ENCODE results near the gene VGLL4. TPM values are rescaled to one million over a fixed set of nuclear protein-coding genes. Genes with fewer than 3 reads are reported as not detected.
"Not testable (repeated sequence)": the region's sequence is repeated elsewhere in the genome, so short reads cannot be mapped to it uniquely, and the experiment has no call there.

The VGLL4 gene
- polyA plus RNA-seq, 1 donor: 49.6 TPM

DNA sequence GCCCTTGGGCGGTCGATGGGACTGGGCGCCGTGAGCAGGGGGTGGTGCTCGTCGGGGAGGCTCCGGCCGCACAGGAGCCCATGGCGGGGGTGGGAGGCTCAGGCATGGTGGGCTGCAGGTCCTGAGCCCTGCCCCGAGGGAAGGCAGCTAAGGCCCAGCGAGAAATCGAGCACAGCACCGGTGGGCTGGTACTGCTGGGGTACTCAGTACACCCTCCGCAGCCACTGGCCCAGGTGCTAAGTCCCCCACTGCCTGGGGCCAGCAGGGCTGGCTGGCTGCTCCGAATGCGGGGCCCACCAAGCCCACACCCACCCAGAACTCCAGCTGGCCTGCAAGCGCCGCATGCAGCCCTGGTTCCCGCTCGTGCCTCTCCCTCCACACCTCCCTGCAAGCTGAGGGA, 132.1 kb downstream of the VGLL4 start:
- H3K27ac ChIP-seq (ENCODE audit: low read length); H3K36me3 ChIP-seq (ENCODE audit: control insufficient read depth, insufficient read depth, low read length); H3K27me3 ChIP-seq (ENCODE audit: control insufficient read depth, insufficient read depth, low read length); H3K4me3 ChIP-seq (ENCODE audit: low read length); H3K9me3 ChIP-seq (ENCODE audit: control insufficient read depth, low read depth, low read length); DNase-seq: not testable (repeated sequence)
- peaks cover 20% of the 10 kb centered on the region for H3K4me1 ChIP-seq (ENCODE audit: control insufficient read depth, insufficient read depth, low read length)
- no CpG with 5 or more reads among the region's 20 CpGs for WGBS (ENCODE audit: insufficient coverage, low lambda C conversion rate)

GRCh38 chr3:11510356-11510755, 133.4 kb downstream of the VGLL4 start:
- Histone ChIP-seq H3K4me3 (ENCODE audit: low read length) (no peak overlapping the region), H3K27me3 (ENCODE audit: control insufficient read depth, insufficient read depth, low read length) (no peaks in the 10 kb centered on the region), H3K27ac (ENCODE audit: low read length) (no peak overlapping the region), H3K4me1 (ENCODE audit: control insufficient read depth, insufficient read depth, low read length) (peaks cover 20% of the 10 kb centered on the region), H3K9me3 (ENCODE audit: control insufficient read depth, low read depth, low read length) (no peaks in the 10 kb centered on the region), H3K36me3 (ENCODE audit: control insufficient read depth, insufficient read depth, low read length) (no peaks in the 10 kb centered on the region)
- no peak for DNase-seq
- no CpG with 5 or more reads among the region's 5 CpGs for WGBS (ENCODE audit: insufficient coverage, low lambda C conversion rate)

GRCh38 chr3:11510001-11510340, 133.7 kb downstream of the VGLL4 start:
- Histone ChIP-seq H3K27ac (ENCODE audit: low read length) (no peak overlapping the region), H3K27me3 (ENCODE audit: control insufficient read depth, insufficient read depth, low read length) (no peaks in the 10 kb centered on the region), H3K4me3 (ENCODE audit: low read length) (no peak overlapping the region), H3K9me3 (ENCODE audit: control insufficient read depth, low read depth, low read length) (no peaks in the 10 kb centered on the region), H3K36me3 (ENCODE audit: control insufficient read depth, insufficient read depth, low read length) (no peaks in the 10 kb centered on the region), H3K4me1 (ENCODE audit: control insufficient read depth, insufficient read depth, low read length) (peaks cover 20% of the 10 kb centered on the region)
- no peak for DNase-seq
- no CpG with 5 or more reads among the region's 5 CpGs for WGBS (ENCODE audit: insufficient coverage, low lambda C conversion rate)

DNA sequence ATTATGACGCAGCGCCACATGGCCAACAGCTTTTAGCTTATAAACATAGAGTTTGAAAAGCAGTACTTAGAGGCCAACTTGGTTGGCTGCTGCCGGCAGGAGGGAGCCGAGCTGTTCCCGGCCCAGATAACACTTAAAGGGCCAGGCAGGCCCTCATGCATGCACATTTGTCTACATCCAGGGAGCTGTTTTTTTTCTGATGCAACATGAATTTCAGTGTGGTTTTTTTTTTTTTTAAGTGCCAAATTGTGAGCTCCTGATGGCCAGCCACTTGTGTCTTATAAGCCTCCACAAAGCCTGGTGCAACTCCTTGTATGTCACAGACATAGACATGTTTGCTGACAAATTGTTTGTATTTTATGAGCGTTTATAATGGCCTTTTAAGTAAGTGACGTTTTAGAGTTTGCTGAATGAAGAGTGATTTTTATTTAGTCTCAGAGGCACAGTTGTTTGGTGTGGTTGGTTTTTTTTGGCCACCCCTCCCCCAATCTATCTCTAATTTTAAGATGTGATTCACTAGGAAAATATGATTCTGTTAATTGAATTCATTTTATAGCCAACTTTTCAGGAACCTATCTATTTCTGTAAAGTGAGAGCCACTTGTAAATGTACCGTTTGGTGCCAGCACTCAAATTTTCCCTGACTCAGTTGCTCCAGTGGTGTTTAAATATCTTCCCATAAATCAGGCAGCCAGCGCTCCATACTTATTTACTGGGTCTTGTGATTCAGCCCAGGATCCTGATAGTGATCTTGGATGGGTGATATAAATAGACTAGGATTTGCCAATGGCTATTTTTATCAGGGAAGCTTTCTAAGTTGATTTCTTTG, 134.3 kb downstream of the VGLL4 start:
- no peaks in the 10 kb centered on the region for H3K9me3 ChIP-seq (ENCODE audit: control insufficient read depth, low read depth, low read length)
- H3K4me1 ChIP-seq (ENCODE audit: control insufficient read depth, insufficient read depth, low read length): peaks cover 19% of the 10 kb centered on the region
- 20% methylated on average over 1 of the region's 9 CpGs for WGBS (ENCODE audit: insufficient coverage, low lambda C conversion rate)
- H3K27me3 ChIP-seq (ENCODE audit: control insufficient read depth, insufficient read depth, low read length): no peaks in the 10 kb centered on the region
- no peak overlapping the region for H3K4me3 ChIP-seq (ENCODE audit: low read length)
- no peaks in the 10 kb centered on the region for H3K36me3 ChIP-seq (ENCODE audit: control insufficient read depth, insufficient read depth, low read length)
- H3K27ac ChIP-seq (ENCODE audit: low read length): peak overlapping the region; percentile 1
- DNase-seq: peak; percentile 66 to 77

DNA sequence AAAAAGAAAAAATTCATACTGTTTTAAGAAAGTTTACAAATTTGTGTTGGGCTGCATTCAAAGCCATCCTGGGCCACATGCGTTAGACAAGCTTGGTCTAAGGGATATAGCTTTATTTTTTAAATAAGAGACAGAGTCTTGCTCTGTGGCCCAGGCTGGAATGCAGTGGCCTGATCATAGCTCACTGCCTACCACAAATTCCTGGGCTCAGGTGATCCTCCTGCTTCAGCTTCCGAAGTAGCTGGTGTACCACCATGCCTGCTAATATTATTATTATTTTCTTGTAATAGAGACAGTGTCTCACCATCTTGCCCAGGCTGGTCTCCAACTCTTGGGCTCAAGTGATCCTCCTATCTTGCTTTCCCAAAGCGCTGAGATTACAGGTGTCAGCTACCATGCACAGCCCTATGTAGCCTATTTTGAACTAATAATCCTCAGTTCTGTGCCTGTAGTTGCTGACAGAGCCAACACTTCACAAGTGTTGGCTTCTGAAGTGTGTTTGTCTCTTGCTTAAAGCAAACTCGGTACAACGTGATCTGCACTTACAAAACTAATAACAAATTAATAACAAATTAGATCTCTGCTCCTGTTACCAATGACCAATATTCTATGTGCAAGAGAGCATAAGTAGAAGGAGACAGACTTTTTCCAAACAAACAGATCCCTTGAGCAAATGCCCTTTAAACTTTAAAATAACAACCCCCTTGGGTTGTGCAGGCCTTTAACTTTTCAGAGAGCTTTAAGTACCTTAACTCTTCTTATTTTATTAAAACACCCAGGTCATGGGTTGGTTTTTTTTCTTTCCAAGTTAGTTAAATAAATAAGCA, 135.2 kb downstream of the VGLL4 start:
- no peaks in the 10 kb centered on the region for H3K27me3 ChIP-seq (ENCODE audit: control insufficient read depth, insufficient read depth, low read length)
- no peaks in the 10 kb centered on the region for H3K9me3 ChIP-seq (ENCODE audit: control insufficient read depth, low read depth, low read length)
- peak in 1 of 2 donors; percentile 22 for DNase-seq
- H3K27ac ChIP-seq (ENCODE audit: low read length): peak overlapping the region; percentile 1
- no CpG with 5 or more reads among the region's 5 CpGs for WGBS (ENCODE audit: insufficient coverage, low lambda C conversion rate)
- H3K36me3 ChIP-seq (ENCODE audit: control insufficient read depth, insufficient read depth, low read length): no peaks in the 10 kb centered on the region
- no peak overlapping the region for H3K4me3 ChIP-seq (ENCODE audit: low read length)
- peaks cover 16% of the 10 kb centered on the region for H3K4me1 ChIP-seq (ENCODE audit: control insufficient read depth, insufficient read depth, low read length)

- Histone ChIP-seq H3K4me1 (ENCODE audit: control insufficient read depth, insufficient read depth, low read length) (peaks cover 16% of the 10 kb centered on the region), H3K27me3 (ENCODE audit: control insufficient read depth, insufficient read depth, low read length) (no peaks in the 10 kb centered on the region), H3K36me3 (ENCODE audit: control insufficient read depth, insufficient read depth, low read length) (no peaks in the 10 kb centered on the region), H3K27ac (ENCODE audit: low read length) (no peak overlapping the region), H3K9me3 (ENCODE audit: control insufficient read depth, low read depth, low read length) (no peaks in the 10 kb centered on the region), H3K4me3 (ENCODE audit: low read length) (no peak overlapping the region)
- DNase-seq: no peak
These were observed 136.0 kb downstream of the VGLL4 start for GRCh38 chr3:11507719-11508118.

Other genes with a start within 250 kb of the VGLL4 start
- gene TAMM41, start 203.0 kb upstream of the VGLL4 start, polyA plus RNA-seq: 17.2 TPM